GM18526 (cell line): ENCODE measurements around the gene SCT.

Source experiments
- POLR2A ChIP-seq: IDR thresholded peaks from 3 replicates; pipeline ENCODE4 v1.6.1; 2011; ENCODE audit not compliant: insufficient read length; ENCODE audit errors: extremely low read depth

Gene SCT

GRCh38 chr11:630871-631270 lies 3.9 kb upstream of the SCT start:
- TF ChIP-seq POLR2A = no peak

DNA sequence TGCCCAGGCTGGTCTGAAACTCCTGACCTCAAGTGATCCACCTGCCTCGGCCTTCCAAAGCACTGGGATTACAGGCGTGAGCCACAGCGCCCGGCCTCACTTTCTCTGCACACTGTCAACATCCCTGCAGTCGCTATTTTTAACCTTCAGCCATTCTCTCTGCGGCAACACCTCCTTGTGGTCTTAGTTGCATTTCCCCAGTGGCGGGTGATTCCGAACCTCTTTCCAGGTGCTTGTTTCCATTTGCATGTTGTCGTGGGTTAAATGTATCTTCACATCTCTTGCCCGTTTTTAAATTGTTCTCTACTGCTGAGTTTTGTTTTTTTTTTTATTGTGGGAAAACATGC lies 2.2 kb upstream of the SCT start:
- TF ChIP-seq POLR2A = no peak

DNA sequence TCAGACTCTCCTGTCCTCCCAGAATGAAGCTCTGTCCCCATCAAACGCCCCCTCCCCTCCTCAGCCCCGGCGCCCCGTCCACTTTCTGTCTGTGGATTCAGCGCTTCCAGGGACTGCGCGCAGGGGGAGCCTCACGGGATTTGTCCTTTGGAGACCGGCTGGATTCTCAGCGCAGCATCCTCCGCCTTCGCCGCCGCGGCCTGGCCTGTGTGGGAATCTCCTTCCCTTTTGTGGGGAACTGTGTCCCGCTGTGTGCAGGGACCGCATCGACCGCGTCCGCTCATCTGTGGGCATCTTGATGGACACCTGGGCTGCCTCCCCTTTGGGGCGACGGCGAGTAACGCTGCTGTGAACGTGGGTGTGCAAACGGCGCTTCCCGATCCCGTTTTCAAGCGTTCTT lies 1.1 kb upstream of the SCT start:
- no peak for TF ChIP-seq POLR2A

GRCh38 chr11:627308-627576 lies 261 bp upstream of the SCT start:
- TF ChIP-seq POLR2A = no peak

DNA sequence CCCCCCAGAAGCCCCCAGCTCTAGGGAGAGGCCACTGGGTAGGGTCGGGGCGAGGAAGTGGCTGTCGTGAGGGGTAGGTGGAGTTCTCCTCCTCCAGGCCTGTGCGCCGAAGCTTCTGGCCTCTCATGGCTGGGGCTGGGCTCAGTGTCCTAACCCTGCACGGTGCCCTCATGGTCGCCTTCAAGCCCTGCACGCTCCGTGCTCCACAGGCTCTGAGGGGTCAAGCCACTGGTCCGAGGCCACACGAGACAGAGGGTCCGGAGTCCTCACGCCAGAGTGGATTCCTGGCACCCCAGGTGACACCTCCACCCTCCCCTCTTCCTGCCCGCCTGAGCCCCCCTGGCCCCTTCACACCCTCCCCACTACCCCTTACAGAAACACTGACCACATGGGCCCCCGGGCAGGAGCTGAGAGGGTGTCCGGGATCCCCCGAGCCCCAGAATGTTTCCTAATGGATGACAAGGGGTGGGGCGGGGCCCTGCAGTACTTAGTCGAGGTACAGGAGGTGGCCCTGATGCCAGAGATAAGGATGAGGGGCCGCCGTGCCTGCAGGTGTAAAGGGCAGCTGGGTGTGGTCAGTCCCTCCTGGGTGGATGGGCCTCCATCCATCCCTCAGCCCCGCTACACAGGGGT lies 1.2 kb downstream of the SCT start:
- TF ChIP-seq POLR2A = no peak

- TF ChIP-seq POLR2A = no peak
Observed at GRCh38 chr11:624705-625635, 2.0 kb downstream of the SCT start, which contains the start of gene CDHR5. TSS of gene CDHR5 (minus strand) at chr11:624955. CDS start at chr11:624902, 53 bp downstream.

DNA sequence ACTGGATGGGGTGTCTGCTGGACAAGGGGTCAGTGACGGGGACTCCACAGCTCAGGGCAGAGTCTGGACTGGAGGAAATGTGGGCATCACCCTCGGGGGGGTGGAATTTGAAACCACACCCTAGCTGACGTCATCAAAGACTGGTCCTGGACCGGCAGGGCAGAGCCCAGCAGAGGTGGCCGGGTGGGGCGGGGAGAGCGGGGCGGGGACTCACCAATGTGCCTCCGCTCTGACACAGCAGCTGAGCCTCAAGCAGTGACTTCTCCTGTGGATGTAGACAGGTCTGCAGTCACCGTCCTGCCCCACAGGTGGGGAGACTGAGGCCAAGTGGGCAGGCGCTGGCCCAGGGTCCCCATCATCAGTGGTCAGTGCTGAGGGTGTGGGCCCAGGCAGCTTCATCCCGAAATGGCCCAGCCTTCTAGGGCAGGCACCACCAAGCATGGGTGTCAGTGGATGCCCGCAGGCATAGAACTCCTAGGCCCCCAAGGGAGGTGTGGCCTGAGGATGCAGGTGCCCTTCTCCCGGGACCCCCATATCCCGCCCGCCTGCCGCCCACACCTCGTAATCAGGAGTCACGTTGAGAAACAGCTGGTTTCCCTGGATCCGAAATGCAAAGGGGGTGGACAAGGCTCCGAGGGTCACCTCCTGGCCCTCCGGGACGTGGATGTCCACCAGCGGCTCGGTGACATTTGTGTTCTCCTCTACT lies 2.8 kb downstream of the SCT start:
- no peak for TF ChIP-seq POLR2A

GRCh38 chr11:623349-623869 lies 3.6 kb downstream of the SCT start:
- no peak for TF ChIP-seq POLR2A

- TF ChIP-seq POLR2A = no peak
Observed at GRCh38 chr11:621838-622237, 5.1 kb downstream of the SCT start.

DNA sequence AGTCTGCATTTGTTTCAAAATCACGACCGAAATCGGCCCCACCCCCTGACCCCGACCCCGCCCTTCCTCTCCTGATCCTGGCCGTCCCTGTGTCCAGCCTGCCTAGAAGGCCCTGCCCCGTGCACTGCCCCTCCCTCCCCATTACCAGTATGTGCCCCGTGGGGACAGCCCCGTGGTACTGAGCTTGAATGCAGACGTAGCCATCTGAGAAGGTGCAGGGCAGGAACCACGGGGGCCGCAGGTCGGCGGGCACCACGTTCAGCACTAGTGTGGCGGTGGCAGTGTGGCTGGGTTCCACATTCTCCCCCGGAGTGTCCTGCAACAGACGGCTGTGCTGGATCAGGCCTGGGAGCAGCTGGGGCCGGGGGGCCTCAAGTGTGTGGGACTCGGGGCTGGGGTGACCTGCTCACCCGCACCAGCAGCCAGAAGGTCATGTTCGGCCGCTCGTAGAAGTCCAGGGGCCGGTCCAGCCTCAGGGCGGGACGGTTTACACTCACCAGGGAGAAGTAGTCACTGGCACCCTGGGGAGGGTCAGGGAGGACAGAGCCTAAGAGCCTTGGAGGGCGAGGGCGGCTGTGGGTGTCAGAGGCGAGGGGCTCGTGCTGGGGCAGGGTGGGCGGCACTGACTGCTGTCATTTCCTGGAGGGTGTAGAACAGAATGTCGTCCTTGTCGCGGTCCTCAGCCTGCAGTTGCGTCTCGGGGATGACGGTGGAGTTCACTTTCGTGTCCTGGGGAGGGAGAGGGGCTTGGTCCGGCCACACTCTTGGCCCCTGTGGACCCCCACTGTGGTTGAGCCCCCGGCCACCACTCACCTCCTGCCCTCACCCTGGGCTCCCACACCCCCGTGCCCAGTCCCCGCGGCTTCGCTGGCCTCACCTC lies 5.8 kb downstream of the SCT start:
- TF ChIP-seq POLR2A = no peak

DNA sequence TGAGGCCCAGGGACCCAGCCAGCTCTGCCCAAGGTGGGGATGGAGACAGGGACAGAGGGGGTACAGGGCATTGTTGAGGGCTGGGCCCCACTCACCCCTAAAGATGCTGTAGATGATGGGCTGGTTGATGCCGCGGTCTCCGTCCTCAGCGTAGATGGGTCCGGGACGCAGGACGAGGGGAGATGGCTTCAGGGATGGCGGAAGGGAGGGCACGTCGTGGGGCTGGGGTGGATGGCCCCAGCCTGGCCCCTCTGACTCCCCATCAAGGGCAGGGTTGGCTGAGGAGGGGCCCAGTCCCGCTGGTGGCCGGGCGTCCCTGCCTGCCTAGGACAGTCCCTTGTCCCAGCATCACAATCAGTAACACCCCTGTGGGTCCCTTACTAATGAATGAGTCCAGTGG lies 6.8 kb downstream of the SCT start:
- TF ChIP-seq POLR2A = no peak

- TF ChIP-seq POLR2A = no peak
Observed at GRCh38 chr11:619628-620050, 7.3 kb downstream of the SCT start.

- TF ChIP-seq POLR2A = no peak
Observed at GRCh38 chr11:618856-619627, 7.9 kb downstream of the SCT start.
